ENCODE data around the gene KIF22.
"Not testable (repeated sequence)": the region's sequence is repeated elsewhere in the genome, so short reads cannot be mapped to it uniquely, and the experiment has no call there.

Gene KIF22

DNA sequence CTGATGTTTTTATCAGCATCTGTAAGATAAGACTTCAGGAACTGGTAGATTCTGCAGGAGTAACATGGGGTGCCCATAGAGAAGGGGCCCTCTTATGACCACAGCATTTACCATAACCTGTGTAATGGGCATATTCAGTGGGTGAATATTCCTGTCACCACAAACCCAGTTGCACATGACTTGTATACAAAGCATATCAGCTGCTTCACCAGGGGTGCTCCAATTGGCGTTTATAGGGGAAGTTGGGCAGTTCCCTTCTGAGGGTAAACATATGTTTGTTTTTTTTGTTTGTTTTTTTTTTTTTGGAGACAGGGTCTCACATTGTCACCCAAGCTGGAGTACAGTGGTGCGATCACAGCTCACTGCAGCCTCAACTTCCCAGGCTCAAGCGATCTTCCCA lies 24.0 kb upstream of the KIF22 start:
- Histone ChIP-seq H3K9me3 (ENCODE audit: control insufficient read depth in 5 of 5, low read length in 5 of 5) (no peaks in the 10 kb centered on the region), H3K27ac (ENCODE audit: low read depth, low read length) (no peak overlapping the region), H3K36me3 (ENCODE audit: control insufficient read depth in 5 of 5, insufficient read depth in 5 of 5, low read length in 5 of 5) (no peaks in the 10 kb centered on the region), H3K27me3 (ENCODE audit: control insufficient read depth in 5 of 5, insufficient read depth in 4 of 5, low read length in 5 of 5) (no peaks in the 10 kb centered on the region), H3K4me3 (ENCODE audit: low read depth in 1 of 5, low read length in 5 of 5) (no peak overlapping the region), H3K9ac (ENCODE audit: low read length in 5 of 5) (no peak overlapping the region), H3K4me1 (ENCODE audit: control insufficient read depth in 5 of 5, insufficient read depth in 5 of 5, low read length in 5 of 5) (peaks cover 0 to 4% (median under 1%) of the 10 kb centered on the region in 5 donors)

GRCh38 chr16:29767062-29767461 lies 23.5 kb upstream of the KIF22 start:
- no peaks in the 10 kb centered on the region for H3K36me3 ChIP-seq (ENCODE audit: control insufficient read depth in 5 of 5, insufficient read depth in 5 of 5, low read length in 5 of 5)
- H3K4me3 ChIP-seq (ENCODE audit: low read depth in 1 of 5, low read length in 5 of 5): no peak overlapping the region
- H3K9me3 ChIP-seq (ENCODE audit: control insufficient read depth in 5 of 5, low read length in 5 of 5): no peaks in the 10 kb centered on the region
- no peak overlapping the region for H3K27ac ChIP-seq (ENCODE audit: low read depth, low read length)
- no peaks in the 10 kb centered on the region for H3K27me3 ChIP-seq (ENCODE audit: control insufficient read depth in 5 of 5, insufficient read depth in 4 of 5, low read length in 5 of 5)
- no peaks in the 10 kb centered on the region for H3K4me1 ChIP-seq (ENCODE audit: control insufficient read depth in 5 of 5, insufficient read depth in 5 of 5, low read length in 5 of 5)
- no peak overlapping the region for H3K9ac ChIP-seq (ENCODE audit: low read length in 5 of 5)

- H3K27me3 ChIP-seq (ENCODE audit: control insufficient read depth in 5 of 5, insufficient read depth in 4 of 5, low read length in 5 of 5): no peaks in the 10 kb centered on the region
- H3K4me3 ChIP-seq (ENCODE audit: low read depth in 1 of 5, low read length in 5 of 5): no peak overlapping the region
- H3K9me3 ChIP-seq (ENCODE audit: control insufficient read depth in 5 of 5, low read length in 5 of 5): no peaks in the 10 kb centered on the region
- no peak overlapping the region for H3K27ac ChIP-seq (ENCODE audit: low read depth, low read length)
- H3K4me1 ChIP-seq (ENCODE audit: control insufficient read depth in 5 of 5, insufficient read depth in 5 of 5, low read length in 5 of 5): no peaks in the 10 kb centered on the region
- no peaks in the 10 kb centered on the region for H3K36me3 ChIP-seq (ENCODE audit: control insufficient read depth in 5 of 5, insufficient read depth in 5 of 5, low read length in 5 of 5)
- H3K9ac ChIP-seq (ENCODE audit: low read length in 5 of 5): no peak overlapping the region
Observed at GRCh38 chr16:29769507-29769906, 21.0 kb upstream of the KIF22 start.

GRCh38 chr16:29770250-29770929 lies 20.2 kb upstream of the KIF22 start:
- H3K9me3 ChIP-seq (ENCODE audit: control insufficient read depth in 5 of 5, low read length in 5 of 5): no peaks in the 10 kb centered on the region

GRCh38 chr16:29772330-29772729 lies 18.2 kb upstream of the KIF22 start:
- not testable (repeated sequence) for H3K9me3 ChIP-seq (ENCODE audit: control insufficient read depth in 5 of 5, low read length in 5 of 5); H3K27me3 ChIP-seq (ENCODE audit: control insufficient read depth in 5 of 5, insufficient read depth in 4 of 5, low read length in 5 of 5); H3K9ac ChIP-seq (ENCODE audit: low read length in 5 of 5); H3K4me3 ChIP-seq (ENCODE audit: low read depth in 1 of 5, low read length in 5 of 5); H3K36me3 ChIP-seq (ENCODE audit: control insufficient read depth in 5 of 5, insufficient read depth in 5 of 5, low read length in 5 of 5); H3K4me1 ChIP-seq (ENCODE audit: control insufficient read depth in 5 of 5, insufficient read depth in 5 of 5, low read length in 5 of 5); H3K27ac ChIP-seq (ENCODE audit: low read depth, low read length)

More at GRCh38 chr16:29770250-29770929, 20.2 kb upstream of the KIF22 start:
- H3K27ac ChIP-seq (ENCODE audit: low read depth, low read length): no peak overlapping the region
- H3K27me3 ChIP-seq (ENCODE audit: control insufficient read depth in 5 of 5, insufficient read depth in 4 of 5, low read length in 5 of 5): no peaks in the 10 kb centered on the region
- no peaks in the 10 kb centered on the region for H3K4me1 ChIP-seq (ENCODE audit: control insufficient read depth in 5 of 5, insufficient read depth in 5 of 5, low read length in 5 of 5)
- no peaks in the 10 kb centered on the region for H3K36me3 ChIP-seq (ENCODE audit: control insufficient read depth in 5 of 5, insufficient read depth in 5 of 5, low read length in 5 of 5)
- H3K4me3 ChIP-seq (ENCODE audit: low read depth in 1 of 5, low read length in 5 of 5): no peak overlapping the region
- no peak overlapping the region for H3K9ac ChIP-seq (ENCODE audit: low read length in 5 of 5)

GRCh38 chr16:29774730-29775129 lies 15.8 kb upstream of the KIF22 start:
- Histone ChIP-seq H3K4me1 (ENCODE audit: control insufficient read depth in 5 of 5, insufficient read depth in 5 of 5, low read length in 5 of 5) (no peaks in the 10 kb centered on the region), H3K4me3 (ENCODE audit: low read depth in 1 of 5, low read length in 5 of 5) (no peak overlapping the region), H3K36me3 (ENCODE audit: control insufficient read depth in 5 of 5, insufficient read depth in 5 of 5, low read length in 5 of 5) (no peaks in the 10 kb centered on the region), H3K9me3 (ENCODE audit: control insufficient read depth in 5 of 5, low read length in 5 of 5) (no peaks in the 10 kb centered on the region), H3K27ac (ENCODE audit: low read depth, low read length) (no peak overlapping the region), H3K9ac (ENCODE audit: low read length in 5 of 5) (no peak overlapping the region), H3K27me3 (ENCODE audit: control insufficient read depth in 5 of 5, insufficient read depth in 4 of 5, low read length in 5 of 5) (peaks cover 0 to 3% (median 0%) of the 10 kb centered on the region in 5 donors)

DNA sequence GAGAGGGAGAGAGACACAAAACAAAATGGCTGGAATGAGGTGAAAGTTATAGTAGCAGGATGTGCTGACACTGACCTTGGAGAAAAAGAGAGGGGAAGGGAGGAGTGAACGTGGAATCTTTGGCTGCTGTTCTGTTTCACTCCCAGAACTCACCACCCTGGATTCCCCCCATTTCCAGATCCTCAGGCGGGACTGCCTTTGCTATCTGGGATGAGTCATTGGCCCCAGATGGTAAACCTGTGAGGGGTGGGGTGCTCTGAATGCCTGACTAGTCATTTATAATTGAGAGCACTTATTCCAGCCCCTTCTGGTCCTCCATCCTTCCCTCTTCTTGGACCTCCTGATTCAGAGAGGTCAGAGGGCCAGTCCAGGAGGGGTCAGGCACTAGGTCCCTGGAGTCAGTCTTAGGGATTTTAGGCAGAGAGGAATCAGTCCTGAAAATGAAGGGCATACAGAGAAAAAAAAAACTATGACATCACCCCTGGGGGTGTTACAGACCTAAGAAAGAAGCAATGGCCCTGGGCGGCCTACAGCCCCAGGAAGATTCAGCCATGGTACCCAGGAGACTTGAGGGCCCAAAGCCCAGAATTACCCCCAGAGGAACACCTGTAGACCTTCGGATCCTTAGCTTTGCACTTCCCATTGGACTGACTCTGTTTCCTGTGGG lies 14.7 kb upstream of the KIF22 start:
- H3K36me3 ChIP-seq (ENCODE audit: control insufficient read depth in 5 of 5, insufficient read depth in 5 of 5, low read length in 5 of 5): no peaks in the 10 kb centered on the region
- no peaks in the 10 kb centered on the region for H3K4me1 ChIP-seq (ENCODE audit: control insufficient read depth in 5 of 5, insufficient read depth in 5 of 5, low read length in 5 of 5)
- H3K9ac ChIP-seq (ENCODE audit: low read length in 5 of 5): no peak overlapping the region
- H3K27ac ChIP-seq (ENCODE audit: low read depth, low read length): no peak overlapping the region
- H3K4me3 ChIP-seq (ENCODE audit: low read depth in 1 of 5, low read length in 5 of 5): no peak overlapping the region
- no peaks in the 10 kb centered on the region for H3K9me3 ChIP-seq (ENCODE audit: control insufficient read depth in 5 of 5, low read length in 5 of 5)
- peaks cover 0 to 4% (median 0%) of the 10 kb centered on the region in 5 donors for H3K27me3 ChIP-seq (ENCODE audit: control insufficient read depth in 5 of 5, insufficient read depth in 4 of 5, low read length in 5 of 5)

- H3K27ac ChIP-seq (ENCODE audit: low read depth, low read length): no peak within 1 kb of the TSS
Observed at GRCh38 chr16:29777576-29778350, 12.8 kb upstream of the KIF22 start, which contains the start of gene ZG16. Gene ZG16 (plus strand): TSS chr16:29778256. CDS start chr16:29779267, 1,011 bp downstream.

GRCh38 chr16:29779474-29779873 lies 11.1 kb upstream of the KIF22 start:
- peaks cover 0 to 4% (median 0%) of the 10 kb centered on the region in 5 donors for H3K27me3 ChIP-seq (ENCODE audit: control insufficient read depth in 5 of 5, insufficient read depth in 4 of 5, low read length in 5 of 5)
- no peak overlapping the region for H3K9ac ChIP-seq (ENCODE audit: low read length in 5 of 5)
- H3K9me3 ChIP-seq (ENCODE audit: control insufficient read depth in 5 of 5, low read length in 5 of 5): no peaks in the 10 kb centered on the region
- H3K4me3 ChIP-seq (ENCODE audit: low read depth in 1 of 5, low read length in 5 of 5): no peak overlapping the region
- no peaks in the 10 kb centered on the region for H3K4me1 ChIP-seq (ENCODE audit: control insufficient read depth in 5 of 5, insufficient read depth in 5 of 5, low read length in 5 of 5)
- H3K27ac ChIP-seq (ENCODE audit: low read depth, low read length): no peak overlapping the region
- no peaks in the 10 kb centered on the region for H3K36me3 ChIP-seq (ENCODE audit: control insufficient read depth in 5 of 5, insufficient read depth in 5 of 5, low read length in 5 of 5)

More at GRCh38 chr16:29777576-29778350, 12.8 kb upstream of the KIF22 start, which contains the start of gene ZG16:
- no peak within 1 kb of the TSS for H3K4me3 ChIP-seq (ENCODE audit: low read depth in 1 of 5, low read length in 5 of 5)
- H3K27me3 ChIP-seq (ENCODE audit: control insufficient read depth in 5 of 5, insufficient read depth in 4 of 5, low read length in 5 of 5): peaks cover 0 to 4% (median 0%) of the 10 kb centered on the region in 5 donors
- H3K4me1 ChIP-seq (ENCODE audit: control insufficient read depth in 5 of 5, insufficient read depth in 5 of 5, low read length in 5 of 5): no peaks in the 10 kb centered on the region
- H3K9me3 ChIP-seq (ENCODE audit: control insufficient read depth in 5 of 5, low read length in 5 of 5): no peaks in the 10 kb centered on the region
- no peaks in the 10 kb centered on the region for H3K36me3 ChIP-seq (ENCODE audit: control insufficient read depth in 5 of 5, insufficient read depth in 5 of 5, low read length in 5 of 5)
- no peak within 1 kb of the TSS for H3K9ac ChIP-seq (ENCODE audit: low read length in 5 of 5)
